Measurements from ENCODE around the gene CYP4B1.

- TF ChIP-seq CTCF (IDR thresholded peaks at IDR 0.05) (no peak), POLR2A (IDR thresholded peaks at IDR 0.05) (no peak)
These were observed 16.3 kb downstream of the CYP4B1 start for GRCh38 chr1:46815133-46815532.

Data from esophagus squamous epithelium (tissue), 4 donors.